ELF-1 (cell line): Measurements from ENCODE around the gene PPP1R13L.
"Not testable (repeated sequence)": the region's sequence is repeated elsewhere in the genome, so short reads cannot be mapped to it uniquely, and the experiment has no call there.

Experiments used
- DNase-seq: peaks from one replicate; pipeline ENCODE4 v3.0.0-alpha.2; 2016; ENCODE audit warnings: low read depth, low spot score

The PPP1R13L gene

GRCh38 chr19:45432543-45432942 lies 27.7 kb upstream of the PPP1R13L start:
- not testable (repeated sequence) for DNase-seq

- DNase-seq, result not testable (repeated sequence)
Observed at GRCh38 chr19:45431008-45431407, 26.1 kb upstream of the PPP1R13L start.

- DNase-seq, result not testable (repeated sequence)
Observed at GRCh38 chr19:45429896-45430295, 25.0 kb upstream of the PPP1R13L start.

GRCh38 chr19:45428384-45429231 lies 23.7 kb upstream of the PPP1R13L start:
- peak; percentile 47 for DNase-seq

- DNase-seq, result peak; percentile 84
Observed at GRCh38 chr19:45424191-45425058, 19.6 kb upstream of the PPP1R13L start.

GRCh38 chr19:45423589-45424190 lies 18.8 kb upstream of the PPP1R13L start, which contains the start of gene ERCC1:
Gene ERCC1 (minus strand): TSS chr19:45423917. CDS start chr19:45423374, 543 bp downstream.
- DNase-seq, result peak; percentile 99

GRCh38 chr19:45423033-45423588 lies 18.2 kb upstream of the PPP1R13L start:
- no peak for DNase-seq

- no peak for DNase-seq
Observed at GRCh38 chr19:45421947-45422498, 17.2 kb upstream of the PPP1R13L start.

- DNase-seq, result no peak
Observed at GRCh38 chr19:45420871-45421270, 16.0 kb upstream of the PPP1R13L start.

GRCh38 chr19:45420356-45420755 lies 15.5 kb upstream of the PPP1R13L start:
- no peak for DNase-seq

- no peak for DNase-seq
Observed at GRCh38 chr19:45419895-45420294, 15.0 kb upstream of the PPP1R13L start.

GRCh38 chr19:45419396-45419795 lies 14.5 kb upstream of the PPP1R13L start:
- no peak for DNase-seq

- DNase-seq, result no peak
Observed at GRCh38 chr19:45418802-45419201, 13.9 kb upstream of the PPP1R13L start.

- no peak for DNase-seq
Observed at GRCh38 chr19:45417151-45417550, 12.3 kb upstream of the PPP1R13L start.

- no peak for DNase-seq
Observed at GRCh38 chr19:45414468-45414867, 9.6 kb upstream of the PPP1R13L start.

- no peak for DNase-seq
Observed at GRCh38 chr19:45413497-45413896, 8.6 kb upstream of the PPP1R13L start.

- DNase-seq, result not testable (repeated sequence)
Observed at GRCh38 chr19:45410330-45410729, 5.5 kb upstream of the PPP1R13L start.

- no peak for DNase-seq
Observed at GRCh38 chr19:45409557-45409920, 4.7 kb upstream of the PPP1R13L start.

GRCh38 chr19:45408830-45409556 lies 4.1 kb upstream of the PPP1R13L start:
- no peak for DNase-seq

- no peak for DNase-seq
Observed at GRCh38 chr19:45408121-45408520, 3.3 kb upstream of the PPP1R13L start.

GRCh38 chr19:45407585-45407984 lies 2.7 kb upstream of the PPP1R13L start:
- not testable (repeated sequence) for DNase-seq
